Tibial nerve (tissue), 4 donors: ENCODE results near the gene NINJ1.

Experiments used
- CTCF ChIP-seq, 5 experiments: fragments of 200-600 bp in 3 of 5; fragments of 450-650 bp in 2 of 5; sonication (generic) in 3 of 5; IDR thresholded peaks; one replicate each; pipeline ENCODE4 v1.5.1; 2016 to 2019; ENCODE audit warnings: antibody characterized with exemption in 5 of 5, mild to moderate bottlenecking in 3 of 5, moderate library complexity in 2 of 5
- EP300 ChIP-seq, 2 donors: sonication (generic); formaldehyde crosslinking; IDR thresholded peaks; one replicate each; pipeline ENCODE4 v1.6.1; 2017; ENCODE audit warnings: antibody characterized with exemption in 2 of 2, mild to moderate bottlenecking in 1 of 2
- POLR2A ChIP-seq, 2 donors: fragments of 450-650 bp; IDR thresholded peaks; one replicate each; pipeline ENCODE4 v1.6.1; 2017; ENCODE audit warnings: antibody characterized with exemption in 2 of 2, mild to moderate bottlenecking in 2 of 2, moderate library complexity in 2 of 2

- TF ChIP-seq CTCF (IDR thresholded peaks at IDR 0.05) (no peak), EP300 (IDR thresholded peaks at IDR 0.05) (no peak), POLR2A (IDR thresholded peaks at IDR 0.05) (no peak)
Observed at GRCh38 chr9:93171261-93171990, 37.4 kb upstream of the NINJ1 start.
